HG02981 (cell line): ENCODE results near the gene MAF.

ENCODE experiments used
- ATAC-seq: cut with Tn5 transposase; IDR thresholded peaks from one replicate; pipeline ENCODE4 v1.9.1; 2021; ENCODE audit warnings: mild to moderate bottlenecking, moderate library complexity; ENCODE audit not compliant: unreplicated experiment

MAF gene

DNA sequence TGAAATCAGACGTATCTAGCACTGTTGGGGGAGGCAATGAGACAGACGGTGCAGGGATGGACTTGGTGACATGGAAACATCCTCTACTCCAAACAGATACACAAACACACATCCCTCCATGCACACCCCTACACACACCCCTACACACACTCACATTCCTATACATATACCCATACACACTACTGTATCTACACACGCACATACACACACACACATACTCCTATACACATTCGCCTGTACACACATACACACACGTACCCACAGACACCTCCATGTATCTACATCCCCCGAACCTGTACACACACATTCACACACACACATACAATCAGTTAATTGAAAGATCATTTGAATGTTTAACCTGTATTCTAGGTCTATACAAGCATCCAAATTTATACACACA, 53.5 kb downstream of the MAF start:
- no peak for ATAC-seq
